T47D (cell line): Measurements from ENCODE around the gene RANBP17.
"Not testable (repeated sequence)": the region's sequence is repeated elsewhere in the genome, so short reads cannot be mapped to it uniquely, and the experiment has no call there.

Experiments used
- DNase-seq, 2 experiments: peaks; one replicate each; pipeline versions ENCODE4 v3.0.0 to v3.0.0-alpha.2; 2011 to 2012; ENCODE audit warnings: low read depth in 1 of 2, low spot score in 1 of 2
- JUND ChIP-seq: IDR thresholded peaks from 2 replicates; pipeline ENCODE4 v1.6.1; 2012; ENCODE audit warnings: low read depth
- in situ Hi-C: cut with HindIII; loops from 2 replicates; pipeline ENCODE4 v1.10.0; 2016; ENCODE audit warnings: low sequenced_read_pairs, low pct_unique_long_range_greater_than_20kb

Gene RANBP17

DNA sequence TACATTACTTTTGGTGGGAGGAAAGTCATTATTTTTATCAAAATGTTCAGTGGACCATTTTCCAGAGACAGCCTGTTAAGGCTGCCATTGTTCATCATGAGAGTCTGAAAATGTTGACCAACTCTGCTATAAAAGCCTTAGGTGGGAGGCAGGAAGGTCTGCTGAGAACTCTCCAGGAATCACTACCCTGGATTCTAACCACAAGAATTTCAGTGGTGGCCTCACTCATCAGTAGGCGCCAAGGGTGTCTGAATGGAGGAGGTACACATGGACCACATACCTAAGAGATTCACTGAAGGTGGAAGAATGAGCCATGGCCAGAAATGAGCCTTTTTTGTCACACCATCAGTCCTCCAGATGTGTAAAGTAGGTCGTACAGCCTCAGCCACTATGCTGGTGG lies 426.2 kb downstream of the RANBP17 start:
- DNase-seq: no peak
- in situ Hi-C loops: no loop called here
- TF ChIP-seq JUND: no peak

DNA sequence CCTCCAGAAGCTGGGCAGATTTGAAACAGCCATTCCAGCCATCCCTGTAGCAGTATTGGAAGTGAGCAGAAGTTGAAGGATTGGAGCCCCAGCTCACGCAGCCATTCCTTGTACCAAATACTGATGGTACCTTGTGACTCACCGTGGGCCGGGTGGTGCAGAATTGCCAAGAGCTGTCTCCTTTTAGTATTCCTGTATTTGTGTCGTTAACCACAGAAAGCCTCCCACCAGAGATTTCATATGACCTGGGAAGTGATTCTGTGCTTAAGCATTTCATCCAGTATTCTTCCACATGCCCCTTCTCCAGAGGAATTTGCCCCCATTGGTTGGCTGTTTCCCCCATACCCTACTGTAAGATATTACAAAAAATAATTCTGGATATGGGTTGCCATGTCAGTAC lies 429.6 kb downstream of the RANBP17 start:
- in situ Hi-C loops: no loop called here
- DNase-seq: no peak
- TF ChIP-seq JUND: no peak

DNA sequence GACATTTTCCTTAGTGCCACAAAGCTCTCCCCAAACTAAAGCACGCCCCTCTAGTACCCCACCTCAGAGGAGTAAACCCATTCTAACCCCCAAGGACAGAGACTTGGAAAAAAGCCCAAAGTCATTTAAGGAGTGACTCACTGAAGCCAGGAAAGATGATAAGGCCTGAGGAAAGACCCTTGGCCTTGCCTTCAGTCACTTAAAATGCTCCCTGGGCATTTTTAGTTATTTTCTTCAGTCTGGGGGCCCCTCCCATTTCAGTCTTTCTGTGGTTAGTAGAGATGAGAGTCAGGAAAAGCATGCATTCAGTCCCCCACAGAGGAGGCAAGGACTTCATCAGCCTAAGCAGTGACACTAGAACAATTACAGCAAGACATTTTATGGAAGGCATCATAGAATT lies 433.5 kb downstream of the RANBP17 start:
- no peak for TF ChIP-seq JUND
- no peak for DNase-seq
- in situ Hi-C loops: no loop called here

DNA sequence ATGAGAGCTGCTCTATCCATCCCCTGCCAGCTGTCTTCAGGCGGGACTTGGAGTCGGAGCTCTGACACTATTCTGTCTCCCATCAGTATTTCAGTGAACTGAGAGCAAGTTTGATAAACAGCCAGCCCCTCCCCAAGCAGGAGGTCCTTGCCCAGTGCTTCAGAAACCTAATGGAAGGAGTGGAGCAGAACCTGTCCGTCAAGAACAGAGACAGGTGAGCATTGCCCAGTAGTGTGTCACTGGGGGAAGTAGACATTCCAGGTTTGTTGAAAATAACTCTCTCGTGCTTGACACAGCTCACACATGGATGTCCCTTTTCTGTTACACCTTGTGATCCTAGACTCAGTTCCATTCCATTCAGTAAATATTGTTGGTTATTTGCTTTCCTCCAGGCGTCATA lies 434.0 kb downstream of the RANBP17 start:
- peak in 1 of 2 experiments; percentile 54 for DNase-seq
- in situ Hi-C loops: no loop called here
- TF ChIP-seq JUND: no peak

DNA sequence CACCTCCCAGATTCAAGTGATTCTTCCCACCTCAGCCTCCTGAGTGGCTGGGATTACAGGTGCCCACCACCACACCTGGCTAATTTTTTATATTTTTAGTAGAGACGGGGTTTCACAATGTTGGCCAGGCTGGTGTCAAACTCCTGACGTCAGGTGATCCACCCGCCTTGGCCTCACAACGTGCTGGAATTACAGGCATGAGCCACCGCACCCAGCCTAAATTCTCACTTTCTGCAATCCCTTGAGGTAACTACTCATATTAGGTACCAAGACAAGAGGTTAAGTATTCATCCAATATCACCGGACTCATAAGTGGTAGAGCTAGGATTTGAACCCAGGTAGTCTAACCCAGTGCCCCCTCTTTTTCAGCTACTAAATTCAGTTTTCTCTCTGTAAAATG lies 436.1 kb downstream of the RANBP17 start:
- DNase-seq, in situ Hi-C loops: not testable (repeated sequence)

DNA sequence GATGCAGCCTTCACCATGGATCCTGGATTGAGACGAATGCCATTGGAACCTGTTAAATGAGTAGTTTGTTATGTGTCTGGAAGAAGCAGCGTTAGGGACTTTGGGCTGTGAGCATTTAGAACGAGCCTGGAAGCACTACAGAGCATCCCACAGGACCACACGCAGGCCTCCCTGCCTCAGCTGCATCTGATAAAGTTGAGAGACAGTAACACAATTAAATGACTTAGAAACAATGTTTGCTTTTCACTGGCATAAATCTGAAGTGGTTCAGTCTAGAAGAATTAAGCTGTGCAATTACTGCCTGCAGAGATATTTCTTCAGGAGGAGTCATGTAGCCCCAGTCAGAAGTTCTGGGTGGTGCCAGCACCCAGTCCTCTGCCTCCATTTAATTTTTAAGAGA lies 437.4 kb downstream of the RANBP17 start:
- DNase-seq: no peak
- in situ Hi-C loops: no loop called here
- TF ChIP-seq JUND: no peak

DNA sequence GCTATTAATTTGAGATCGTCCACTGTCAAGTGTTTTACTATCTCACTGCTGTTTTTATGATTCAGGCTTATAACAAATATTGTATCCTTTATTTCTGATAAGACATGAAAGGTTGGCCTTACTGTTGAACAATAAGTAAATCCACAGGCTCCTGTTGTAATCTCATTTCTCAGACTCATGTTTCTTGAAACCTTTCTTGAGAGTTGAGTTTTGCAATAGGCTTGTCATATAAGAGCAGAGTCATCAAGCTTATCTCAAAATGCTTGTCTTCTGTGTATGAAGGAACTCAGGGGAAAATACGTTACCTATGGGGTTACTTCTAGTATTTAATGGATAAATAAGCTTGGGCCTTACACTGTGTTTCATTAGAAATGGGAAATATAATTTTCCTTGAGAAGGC lies 438.0 kb downstream of the RANBP17 start:
- no peak for TF ChIP-seq JUND
- no peak for DNase-seq
- in situ Hi-C loops: no loop called here

DNA sequence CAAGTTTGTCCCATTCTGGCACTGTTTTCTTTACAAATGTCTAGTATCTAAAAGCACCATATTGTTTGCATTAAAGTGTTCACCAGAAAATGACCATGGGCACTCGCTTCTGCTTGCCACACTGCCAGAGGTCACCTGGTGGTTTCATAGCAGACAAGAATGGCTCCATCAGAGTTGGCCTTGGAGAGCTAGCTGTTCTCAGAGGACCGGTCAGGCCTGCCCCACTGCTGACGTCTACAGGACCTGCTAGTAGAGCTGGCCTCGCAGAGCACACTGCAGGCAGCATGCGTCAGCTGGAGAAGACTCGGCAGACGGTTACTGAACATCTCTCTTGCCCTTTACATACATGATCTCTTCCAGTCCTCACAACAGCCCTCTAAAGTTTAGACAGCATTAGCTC lies 438.5 kb downstream of the RANBP17 start:
- DNase-seq: peak in 1 of 2 experiments; percentile 46
- in situ Hi-C loops: no loop called here
- no peak for TF ChIP-seq JUND

DNA sequence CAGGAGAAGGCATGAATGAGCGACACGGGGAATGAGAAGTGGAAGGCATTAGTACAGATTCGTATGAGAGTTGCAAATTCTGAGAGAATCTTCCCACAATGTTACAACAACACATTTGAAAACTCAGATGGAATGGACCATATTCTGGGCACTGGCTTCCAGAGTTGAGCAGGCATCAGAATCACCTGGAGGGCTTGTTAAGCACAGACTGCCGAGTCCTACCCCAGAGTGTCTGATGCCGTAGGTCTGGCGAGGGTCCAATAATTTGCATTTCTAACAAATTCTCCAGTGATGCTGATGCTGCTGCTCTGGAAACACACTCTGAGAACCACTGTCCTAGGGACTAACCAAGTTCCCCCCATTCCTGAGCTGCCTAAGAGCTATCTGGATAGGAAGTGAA lies 444.3 kb downstream of the RANBP17 start:
- in situ Hi-C loops: no loop called here
- DNase-seq: no peak
- TF ChIP-seq JUND: no peak

DNA sequence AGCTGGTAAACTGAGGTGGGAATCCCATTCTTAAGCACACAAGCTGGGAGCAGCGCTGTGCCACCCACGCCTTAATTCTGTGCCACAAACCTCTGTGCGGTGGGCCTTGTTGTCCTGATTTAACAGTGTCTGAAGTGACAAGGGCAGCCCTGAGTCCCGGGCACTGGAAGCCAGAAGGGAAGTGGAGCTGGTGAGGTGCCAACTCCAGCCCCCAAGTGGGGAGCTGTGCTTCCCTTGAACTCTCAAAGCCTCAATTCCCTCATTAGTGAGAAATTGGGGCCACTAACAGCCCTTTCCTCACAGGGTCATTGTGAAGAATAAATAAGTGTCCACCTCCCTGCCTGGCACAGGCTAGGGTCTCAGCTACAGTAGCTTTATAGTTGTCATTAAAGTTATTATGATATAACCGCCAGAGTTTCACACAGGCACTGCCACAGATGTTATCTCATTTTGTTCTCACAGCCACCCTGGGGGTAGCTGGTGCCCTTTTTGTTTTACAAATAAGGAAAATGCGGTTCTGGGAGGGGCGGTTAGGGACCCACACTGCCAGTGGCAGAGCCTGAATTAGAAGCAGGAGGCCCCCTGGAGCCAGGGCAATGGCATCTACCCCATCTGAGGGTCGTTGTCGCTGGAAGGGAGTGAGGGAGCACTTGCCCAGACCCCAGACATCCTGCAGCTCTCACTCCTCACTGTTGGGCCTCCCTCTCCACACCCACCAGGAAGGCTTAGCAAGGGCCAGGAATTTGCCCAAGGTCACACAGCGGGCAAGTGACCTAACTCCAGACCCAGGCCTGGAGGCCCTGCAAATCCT lies 445.2 kb downstream of the RANBP17 start:
- in situ Hi-C loops: no loop called here
- no peak for DNase-seq
- no peak for TF ChIP-seq JUND

DNA sequence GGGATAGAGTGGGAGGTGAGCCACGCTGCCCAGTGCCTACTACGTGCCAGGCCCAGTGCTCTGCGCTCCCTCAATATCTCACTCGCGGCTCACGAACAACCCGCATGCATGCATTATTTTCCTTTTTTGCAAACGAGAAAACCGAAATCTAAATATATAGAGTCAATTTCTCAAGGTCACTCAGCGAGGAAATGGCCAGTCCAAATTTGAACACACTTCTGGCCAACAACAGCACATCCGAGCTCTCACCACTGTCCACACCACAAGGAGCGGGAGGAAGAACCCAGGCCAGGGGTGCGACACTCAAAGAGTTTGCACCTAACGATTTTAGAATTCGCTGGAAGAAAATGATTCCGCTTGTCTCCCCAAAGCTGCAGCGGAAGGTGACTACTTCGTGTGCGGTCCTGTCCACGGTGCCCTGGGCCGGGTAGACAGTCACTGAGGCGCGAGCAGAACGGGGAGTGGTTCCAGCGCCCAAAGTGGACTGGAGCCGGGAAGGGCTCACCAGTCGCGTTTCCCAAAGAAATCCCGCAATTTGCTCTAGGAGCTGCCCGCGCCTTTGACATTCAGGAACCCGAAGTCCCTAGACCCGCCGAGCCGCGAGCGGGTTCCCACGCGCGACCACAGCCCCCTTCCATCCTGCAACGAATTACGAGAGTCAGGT lies 446.1 kb downstream of the RANBP17 start:
- no peak for DNase-seq
- in situ Hi-C loops: no loop called here
- no peak for TF ChIP-seq JUND

DNA sequence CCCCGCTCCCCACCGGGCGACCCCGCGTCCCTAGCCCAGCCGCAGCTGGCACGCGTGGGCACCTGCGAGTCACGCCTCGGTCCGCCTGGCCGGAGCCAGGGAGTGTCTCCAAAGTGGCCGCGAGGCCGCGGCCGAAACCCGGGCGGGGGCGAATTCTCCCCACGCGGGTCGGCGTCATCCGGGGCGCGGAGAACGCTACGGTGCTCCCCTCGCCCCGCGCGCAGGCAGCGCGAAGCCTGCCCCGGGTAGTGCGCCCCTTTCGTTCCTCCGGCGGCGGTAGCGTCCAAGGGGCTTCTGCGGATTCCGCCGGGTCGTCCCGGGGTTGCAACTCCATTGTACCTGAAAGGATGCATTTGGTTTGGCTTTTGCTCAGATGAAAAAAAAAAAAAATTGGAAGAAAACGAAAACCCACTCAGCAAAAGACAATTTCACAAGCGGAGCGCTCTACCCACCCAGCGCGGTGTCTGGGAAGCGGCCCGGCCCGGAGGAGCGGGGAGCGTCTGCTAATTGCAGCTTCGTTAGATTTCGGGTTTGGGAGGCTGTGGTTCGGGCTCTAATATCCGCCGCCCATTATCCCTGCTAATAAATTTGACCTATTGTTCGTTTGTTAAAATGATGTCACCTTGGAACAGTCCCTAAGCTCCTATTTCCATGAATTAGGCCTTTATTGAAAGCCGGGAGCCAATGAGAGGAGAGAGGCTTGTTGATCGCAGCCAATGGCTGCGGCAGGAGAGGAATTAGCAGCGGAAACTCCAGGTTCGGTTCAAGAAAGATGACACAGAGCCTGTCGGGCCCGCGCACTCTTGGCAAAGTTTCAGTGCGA lies 446.8 kb downstream of the RANBP17 start, which contains the start of gene TLX3:
TLX3 (plus strand) TSS at position 796 of the 823 bp plus-strand sequence. CDS start 118 bp downstream, outside the sequence.
- no peak for DNase-seq
- in situ Hi-C loops: no loop called here
- TF ChIP-seq JUND: no peak
